ENCODE data around the gene ARNT2.

ARNT2 gene

DNA sequence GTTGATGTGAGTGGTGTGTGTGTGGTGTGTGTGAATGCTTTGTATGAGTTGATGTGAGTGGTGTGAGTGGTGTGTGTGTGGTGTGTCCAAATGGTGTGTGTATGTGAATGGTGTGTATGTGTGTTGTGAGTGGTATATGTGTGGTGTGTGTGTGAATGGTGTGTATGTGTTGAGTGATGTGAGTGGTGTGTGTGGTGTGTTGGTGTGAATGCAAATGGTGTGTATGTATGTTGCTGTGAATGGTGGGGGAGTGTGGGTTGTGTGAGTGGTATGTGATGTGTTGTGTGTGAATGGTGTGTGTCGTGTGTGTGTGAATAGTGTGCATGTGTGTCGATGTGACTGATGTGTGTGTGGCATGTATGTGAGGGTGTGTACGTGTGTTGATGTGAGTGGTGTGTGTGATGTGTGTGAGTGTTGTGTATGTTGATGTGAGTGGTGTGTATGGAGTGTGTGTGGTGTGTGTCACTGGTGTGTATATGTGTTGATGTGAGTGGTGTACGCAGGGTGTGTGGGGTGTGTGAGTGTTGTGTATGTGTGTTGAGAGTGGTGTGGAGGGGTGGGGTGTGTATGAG, 40.6 kb downstream of the ARNT2 start:
- no peak for DNase-seq

DNA sequence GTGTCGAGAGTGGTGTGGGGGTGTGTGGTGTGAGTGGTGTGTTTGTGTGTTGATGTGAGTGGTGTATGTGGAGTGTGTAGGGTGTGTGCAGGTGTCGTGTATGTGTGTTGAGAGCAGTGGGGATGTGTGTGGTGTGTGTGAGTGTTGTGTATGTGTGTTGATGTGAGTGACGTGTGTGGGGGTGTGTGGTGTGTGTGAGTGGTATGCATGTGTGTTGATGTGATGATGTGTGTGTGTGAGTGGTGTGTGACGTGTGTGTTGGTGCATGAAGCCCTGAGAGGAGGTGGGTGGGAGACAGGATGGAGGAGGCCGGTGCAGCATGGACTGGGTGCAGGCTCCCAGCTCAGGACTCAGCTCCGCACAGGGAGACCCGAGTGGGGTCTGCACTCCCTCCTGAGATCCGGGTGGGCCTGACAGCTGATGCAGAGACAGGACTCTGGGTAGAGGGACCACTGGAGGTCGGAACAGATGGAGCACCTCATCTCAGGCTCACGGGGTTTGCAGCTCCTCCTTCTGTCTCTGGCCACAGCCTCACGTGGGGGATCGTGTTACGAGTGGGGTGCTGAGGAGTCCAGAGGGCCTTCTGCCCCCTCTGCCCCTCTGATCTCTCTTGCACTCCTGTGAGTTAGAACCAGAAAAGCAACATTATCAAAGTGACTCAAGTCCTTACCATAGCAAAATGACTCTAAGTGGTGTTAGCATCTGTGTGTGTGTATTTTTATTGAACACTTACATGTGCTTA, 41.3 kb downstream of the ARNT2 start:
- DNase-seq, result no peak

DNA sequence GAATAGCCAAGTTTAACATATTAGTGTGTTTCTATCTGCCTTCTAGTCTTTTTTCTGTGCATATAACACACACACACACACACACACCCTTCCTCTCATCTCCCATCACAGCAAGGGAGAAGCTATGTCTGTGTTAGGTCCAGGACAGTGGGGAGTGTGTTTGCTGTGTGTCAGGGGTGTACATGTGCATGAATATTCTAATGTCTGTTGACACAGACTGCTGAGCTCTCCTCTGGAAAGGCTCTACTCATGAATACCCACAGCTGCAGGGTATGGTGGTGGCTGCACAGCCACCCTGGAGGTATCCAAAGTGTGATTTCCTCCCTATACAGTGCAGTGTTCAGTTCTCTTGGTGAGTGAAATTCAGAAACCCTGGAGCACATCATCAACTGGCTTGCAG, 42.9 kb downstream of the ARNT2 start:
- DNase-seq, result no peak

DNA sequence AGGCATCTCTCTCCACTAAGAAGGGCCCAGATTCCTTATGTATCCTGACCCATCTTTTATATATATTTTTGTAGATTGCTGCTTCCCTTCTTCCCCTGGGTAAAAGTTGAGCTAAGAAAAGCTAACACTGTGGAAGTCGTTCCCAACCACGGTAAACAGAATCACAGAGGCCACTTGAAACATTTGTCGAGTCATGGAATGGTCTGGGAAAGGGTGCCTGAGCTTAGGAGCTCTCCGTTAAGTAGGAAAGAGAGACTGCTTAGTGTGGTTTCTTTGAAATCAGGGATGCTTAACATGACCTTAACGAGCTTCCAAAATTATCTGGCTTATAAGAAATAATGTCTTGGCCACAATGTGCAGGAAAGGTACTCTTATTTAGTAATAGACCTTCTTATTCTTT, 45.6 kb downstream of the ARNT2 start:
- no peak for DNase-seq

DNA sequence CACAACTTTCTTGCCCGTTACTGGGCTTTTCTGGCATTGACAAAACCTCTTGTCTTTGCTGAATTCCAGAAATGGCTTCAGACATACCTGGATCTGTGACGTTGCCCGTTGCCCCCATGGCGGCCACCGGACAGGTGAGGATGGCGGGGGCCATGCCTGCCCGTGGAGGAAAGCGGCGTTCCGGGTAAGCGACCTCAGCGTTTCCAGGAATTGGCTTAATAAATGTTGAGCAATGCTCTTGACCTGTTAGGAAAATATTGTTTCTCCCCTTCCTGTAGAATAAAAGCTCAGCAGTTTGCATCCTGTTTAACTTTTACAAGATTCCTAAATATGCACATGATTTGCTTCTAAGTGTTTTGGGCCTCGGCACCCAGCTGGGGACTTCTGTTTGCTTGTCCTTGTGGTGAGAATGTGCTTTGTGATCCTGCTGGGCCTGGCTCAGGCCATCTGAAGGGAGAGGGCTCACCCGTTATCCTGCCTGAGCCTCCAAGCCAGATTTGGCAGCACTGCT, 46.7 kb downstream of the ARNT2 start:
- no peak for DNase-seq

DNA sequence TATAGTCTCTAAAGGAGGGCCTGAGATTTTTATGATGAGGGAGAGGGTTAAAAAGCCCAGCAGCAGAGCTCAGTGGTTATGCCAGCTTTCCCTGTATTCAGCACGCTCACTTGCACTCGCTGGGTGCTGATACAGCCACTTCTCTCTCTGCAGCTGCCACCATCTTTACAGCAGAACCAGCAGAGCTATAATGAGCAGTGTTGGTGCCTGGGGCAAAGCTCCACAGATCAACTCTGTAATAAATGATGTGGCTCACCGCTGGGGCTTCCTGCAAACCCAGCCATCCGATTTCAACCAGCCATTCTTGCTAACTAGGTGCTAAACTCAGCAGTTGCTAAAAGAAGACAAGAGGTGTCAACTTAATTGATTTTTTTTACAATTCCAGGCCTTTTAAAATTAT, 48.0 kb downstream of the ARNT2 start:
- DNase-seq, result no peak

DNA sequence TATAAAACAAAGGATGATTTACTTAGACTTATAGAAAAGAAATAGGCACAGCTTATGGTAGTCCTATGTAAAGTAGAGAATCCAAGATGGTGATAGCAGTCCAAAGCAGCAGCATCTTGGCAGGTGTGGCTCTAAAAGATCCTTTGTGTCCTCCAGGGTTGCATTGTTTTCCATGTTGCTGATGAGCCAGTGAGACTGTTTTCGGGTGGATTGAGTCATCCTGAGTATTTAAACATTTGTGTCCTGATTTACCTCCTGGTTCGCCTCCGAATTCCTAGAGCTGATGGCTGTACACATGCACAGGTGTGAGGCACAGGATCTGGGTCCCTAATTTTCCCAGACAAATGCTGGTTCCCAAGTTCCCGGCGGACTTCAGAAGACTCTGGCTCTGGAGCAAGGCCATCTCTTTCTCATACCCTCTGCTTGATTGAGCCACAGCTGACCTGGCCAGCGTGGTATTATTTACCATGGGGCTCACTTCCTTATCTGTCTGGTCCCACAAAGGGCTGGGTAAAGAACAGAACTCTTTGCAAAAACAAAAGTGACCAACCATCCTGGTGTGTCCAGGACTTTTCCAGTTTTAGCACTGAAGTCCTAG, 51.0 kb downstream of the ARNT2 start:
- no peak for DNase-seq

DNA sequence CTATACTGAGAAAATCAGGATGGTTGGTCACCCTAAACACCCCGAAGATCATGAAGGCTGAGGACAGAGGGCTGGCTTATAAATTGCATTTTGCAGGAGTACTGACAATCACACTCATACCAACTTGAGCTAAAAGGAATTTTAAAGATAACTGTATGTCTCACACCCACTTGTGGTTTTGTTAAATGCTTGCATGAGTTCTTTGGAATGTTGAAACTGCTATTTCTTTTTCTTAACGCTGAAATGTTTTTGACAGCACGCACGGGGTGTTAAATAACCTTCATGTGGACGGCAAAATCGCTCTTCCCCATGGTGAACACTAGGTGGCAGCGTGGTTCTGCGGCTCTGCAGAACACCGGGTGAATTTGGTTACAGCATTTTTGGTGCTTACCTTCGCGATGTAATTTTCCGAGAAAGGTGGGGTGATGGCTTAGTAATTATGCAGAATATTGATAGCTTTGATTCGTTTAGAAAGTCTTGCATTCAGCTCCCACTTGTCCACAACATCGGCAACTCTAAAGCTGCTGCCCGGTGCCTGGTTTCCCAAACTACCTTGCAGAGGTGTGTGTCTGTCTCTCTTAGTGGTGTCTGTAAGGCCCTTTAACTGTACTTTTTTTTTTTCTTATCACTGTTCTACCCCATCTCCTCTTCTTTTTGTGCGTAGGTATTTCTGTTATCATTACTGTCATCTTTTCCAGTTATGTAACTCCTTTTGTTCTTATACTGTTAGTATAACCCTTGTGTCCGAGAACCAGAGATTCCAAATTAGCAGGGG, 51.7 kb downstream of the ARNT2 start:
- no peak for DNase-seq

DNA sequence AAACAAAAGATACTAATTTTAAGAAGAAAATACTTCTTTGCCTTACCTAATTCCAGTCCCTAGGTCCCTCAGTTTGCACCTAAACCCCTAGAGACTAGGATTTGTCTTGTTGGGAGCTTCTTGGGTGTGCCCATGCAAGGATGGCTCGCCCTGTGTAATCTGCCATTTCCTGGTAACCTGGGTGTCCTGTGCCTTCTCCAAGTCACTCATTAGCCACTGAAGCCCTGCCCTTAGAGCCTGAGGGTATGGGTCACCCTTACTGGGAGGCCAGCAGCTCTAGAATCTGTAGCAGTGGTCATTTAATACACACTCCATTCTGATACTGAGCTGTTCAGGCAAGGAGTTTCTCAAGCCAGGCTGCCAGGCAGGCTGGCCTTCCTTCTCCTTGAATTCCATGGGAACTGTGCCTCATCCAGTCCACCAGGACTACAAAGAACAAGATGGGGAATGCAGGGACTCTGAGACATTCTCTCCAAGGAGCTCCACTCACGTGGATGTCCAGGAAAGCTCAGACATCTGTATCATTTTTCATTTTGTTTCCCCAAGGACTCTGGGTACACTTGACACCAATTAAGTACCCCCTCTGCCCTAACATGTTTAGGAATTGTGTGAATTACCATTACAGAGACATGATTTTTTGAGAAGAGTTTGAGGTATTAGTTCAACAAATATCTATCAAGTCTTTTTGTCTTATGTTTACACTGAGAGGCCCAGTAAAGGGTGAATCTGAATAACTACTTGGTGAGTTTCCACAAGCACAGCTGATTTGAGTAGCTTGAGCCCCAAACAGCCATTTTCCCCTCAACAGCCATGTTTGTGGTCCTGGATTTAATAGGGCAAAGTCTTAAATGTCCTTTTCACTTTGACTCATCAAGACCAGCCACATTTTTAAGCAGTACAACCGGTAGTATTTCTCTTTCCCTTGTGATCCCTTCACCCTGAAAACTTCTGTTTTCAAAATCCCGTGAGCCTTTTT, 52.6 kb downstream of the ARNT2 start:
- DNase-seq, result no peak

DNA sequence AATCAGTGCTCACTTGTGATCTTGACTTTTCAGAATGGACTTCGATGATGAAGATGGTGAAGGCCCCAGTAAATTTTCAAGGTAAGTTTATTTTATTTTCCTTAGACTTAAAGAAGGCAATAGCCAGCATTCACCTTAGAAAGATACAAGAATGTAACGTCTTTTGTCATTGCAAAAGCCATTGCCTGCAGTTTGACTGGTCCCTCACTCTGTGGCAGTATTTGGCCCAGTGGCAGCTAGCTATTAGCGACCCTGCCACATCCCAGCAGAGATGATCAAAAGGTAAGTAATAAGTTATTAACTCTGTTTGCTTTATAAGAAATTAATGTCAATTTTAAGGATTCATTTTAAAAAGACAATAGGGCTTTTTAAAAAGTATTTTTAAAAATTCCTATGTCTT, 53.7 kb downstream of the ARNT2 start:
- no peak for DNase-seq

DNA sequence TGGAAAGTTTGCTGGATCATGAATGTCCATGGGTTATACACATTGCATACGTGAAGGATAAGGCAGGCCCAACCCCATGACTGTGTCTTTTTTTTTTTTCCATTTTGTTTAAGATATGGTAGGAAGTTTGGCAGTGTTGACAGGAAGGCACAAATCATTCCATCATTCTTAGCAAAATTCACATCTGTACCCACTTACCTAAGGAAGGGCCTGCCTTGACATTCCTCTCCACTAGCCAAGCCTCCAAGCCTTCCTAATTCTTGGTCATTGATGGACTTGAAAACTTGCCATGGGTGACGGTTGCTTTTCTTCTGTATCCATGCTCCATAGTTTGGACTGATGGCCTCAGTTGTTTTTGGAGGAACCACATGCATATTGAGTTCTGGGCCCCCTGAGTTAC, 54.4 kb downstream of the ARNT2 start:
- no peak for DNase-seq

DNA sequence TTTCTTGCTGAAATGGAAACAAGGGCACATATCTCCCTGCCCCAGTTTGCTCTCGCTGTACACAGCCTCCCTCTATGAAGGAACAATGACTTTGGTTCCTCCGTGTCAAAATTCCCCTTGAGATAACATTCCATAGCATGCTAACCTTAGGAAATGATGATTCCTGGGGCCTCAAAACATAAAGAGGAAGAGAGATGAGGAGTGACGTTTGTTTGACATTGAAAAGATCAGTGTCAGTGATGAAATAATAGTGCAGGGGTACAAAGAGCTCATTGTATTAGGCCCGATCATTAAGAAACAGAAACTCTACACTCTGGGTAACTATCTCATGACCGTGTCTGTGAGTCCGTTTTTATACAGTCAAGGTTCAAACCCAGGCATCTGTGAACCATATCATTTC, 55.2 kb downstream of the ARNT2 start:
- DNase-seq, result no peak

DNA sequence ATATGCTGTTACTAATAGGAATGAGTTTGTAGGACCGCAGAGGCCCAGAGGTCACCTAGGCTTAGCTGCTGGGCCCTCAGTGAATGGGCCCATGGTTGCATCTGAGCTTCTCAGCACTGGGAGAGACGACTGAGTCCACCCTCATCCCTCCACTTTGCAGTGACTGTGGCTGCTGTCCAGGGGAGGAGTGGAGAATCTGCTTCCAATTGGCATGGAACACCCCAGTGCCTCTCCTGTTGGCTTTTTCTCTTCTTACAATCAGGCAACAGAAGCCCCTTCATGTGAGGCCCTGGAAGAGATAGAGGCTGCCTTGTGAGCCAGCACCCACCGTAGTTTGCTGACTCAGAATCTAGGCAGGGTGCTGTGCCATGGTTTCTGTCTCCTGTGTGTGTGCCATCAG, 55.6 kb downstream of the ARNT2 start:
- no peak for DNase-seq

DNA sequence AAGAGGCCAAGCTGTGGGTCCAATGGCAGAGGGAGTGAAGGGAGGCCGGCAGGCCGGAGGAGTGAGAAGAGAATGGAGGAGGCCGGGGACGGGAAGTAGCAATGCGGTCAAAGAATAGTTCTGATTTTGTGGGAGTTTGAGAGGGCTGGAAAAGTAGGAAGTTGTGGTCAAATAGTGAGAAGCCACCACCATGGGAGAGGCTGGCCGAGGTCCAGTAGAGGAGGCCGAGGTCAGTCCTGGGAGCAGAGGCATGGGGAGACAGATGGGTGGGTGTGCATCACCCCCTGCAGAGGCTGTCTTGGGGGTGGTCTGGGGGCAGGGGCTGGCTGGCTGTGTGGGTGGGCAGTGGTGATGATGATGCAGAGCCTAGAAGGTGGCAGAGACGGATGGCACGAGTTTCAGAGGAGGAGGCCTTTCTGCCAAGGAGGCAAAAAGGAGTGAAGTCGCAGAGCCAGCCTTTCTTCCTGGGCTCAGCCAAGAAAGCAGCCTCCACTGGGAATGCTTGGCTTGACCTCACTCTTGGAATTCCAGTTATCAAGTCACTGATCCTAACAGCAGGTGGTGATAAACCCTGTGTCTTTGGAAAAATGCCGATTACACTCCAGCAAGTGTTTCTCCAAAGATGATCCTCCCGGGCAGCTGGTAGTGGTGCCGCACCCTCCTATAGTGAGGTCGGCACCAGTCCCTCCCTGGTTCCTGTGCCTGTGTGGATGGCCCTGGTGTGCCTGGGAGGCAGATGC, 57.3 kb downstream of the ARNT2 start:
- DNase-seq, result no peak

DNA sequence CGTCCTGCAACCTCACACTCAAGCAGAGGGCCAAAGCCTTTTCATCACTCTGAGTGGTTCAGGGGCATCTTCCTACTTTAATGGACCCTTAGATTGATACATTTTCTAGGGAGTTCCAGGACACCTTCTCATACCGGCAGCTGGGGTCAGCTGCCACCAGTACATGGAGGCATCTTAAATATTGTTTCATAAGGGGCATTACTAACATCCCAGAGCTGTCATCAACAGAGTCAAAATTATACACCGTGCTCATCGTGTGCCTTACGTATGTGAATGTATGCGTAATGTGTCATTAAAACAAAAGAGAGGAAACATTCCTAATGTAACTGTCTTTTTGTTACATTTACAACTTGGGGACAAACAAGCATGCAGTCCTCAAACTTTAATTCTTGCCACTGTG, 57.9 kb downstream of the ARNT2 start:
- DNase-seq, result no peak

DNA sequence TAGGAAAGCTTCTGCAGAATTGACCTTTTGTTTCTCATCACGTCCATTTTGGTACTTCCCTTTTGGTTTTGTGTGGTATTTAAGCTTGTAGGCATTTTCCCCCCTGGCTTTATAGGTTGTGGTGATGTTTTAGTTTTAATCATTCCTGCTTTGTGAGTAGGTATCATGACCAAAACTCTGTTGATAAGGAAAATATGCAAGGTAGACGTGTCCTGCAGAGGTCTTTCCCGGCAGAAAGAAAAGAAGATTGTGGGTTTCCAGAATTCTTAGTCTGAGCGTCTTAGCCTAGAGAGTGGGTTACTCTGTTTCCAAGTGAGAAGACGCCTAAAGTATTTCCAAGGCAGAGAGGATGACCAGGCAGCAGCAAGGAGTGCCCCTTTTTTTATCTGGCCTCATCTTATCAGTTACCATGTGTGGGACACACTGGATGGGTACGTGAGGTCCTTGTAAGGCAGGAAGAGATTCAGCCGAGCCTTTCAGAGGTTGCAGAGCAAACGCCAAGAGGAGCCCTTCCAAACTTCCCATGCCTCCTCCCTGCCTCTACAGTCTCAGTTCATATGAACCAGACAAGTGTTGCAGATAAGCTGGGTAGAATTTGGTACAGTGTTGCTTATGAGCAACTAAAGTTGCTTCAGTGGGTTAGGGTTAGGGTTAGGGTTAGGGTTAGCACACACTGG, 58.8 kb downstream of the ARNT2 start:
- no peak for DNase-seq

DNA sequence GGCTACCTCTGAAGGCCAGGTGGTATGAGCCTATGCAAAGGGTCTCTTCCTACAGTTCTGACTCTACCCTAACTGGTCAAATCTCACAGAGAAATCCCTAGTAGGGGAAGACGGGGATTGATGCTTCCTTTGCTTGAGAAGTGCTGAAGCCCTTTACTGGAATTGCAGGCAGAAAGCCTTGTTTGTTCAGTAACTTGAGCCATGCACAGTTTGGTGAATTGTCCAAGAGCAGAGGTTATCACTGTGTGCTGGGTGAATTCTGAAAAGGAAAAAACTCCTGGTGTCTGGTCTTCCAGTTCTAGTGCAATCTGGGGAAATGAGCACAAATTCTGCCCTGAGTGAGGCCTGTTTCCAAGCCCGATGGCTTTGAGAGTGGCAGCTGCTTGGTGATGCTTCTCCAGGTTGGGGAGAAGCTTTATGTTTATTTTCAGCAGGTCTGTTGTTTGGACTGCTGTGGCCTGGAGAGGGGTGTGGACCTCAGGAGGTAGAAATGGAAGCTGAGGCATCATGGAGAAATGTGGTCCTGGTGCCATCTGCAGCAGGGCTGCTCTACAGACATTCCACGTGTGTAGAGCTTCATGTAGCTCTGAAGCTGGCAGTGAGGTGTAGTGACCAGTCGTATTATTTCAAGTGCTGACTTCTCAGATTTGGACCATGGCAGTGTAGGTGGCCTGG, 60.9 kb downstream of the ARNT2 start:
- no peak for DNase-seq

DNA sequence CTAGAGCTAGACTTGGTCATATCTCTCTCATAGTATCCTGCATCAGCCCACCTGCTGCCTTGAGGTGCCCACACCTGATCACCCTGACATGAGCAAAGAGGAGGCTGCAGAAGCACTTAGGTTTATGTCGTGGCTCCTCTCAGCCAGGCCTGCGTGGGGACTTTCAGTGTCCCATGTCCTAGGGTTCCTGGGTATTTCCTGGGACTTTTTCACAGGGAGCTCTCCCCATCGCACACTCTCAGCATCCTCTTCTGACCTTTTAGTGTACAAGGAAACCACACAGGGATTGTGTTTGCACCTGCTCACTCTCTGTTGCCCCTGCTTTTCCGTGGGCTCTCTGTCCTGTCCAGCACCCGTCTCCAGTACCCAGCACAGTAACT, 61.4 kb downstream of the ARNT2 start:
- DNase-seq, result no peak

DNA sequence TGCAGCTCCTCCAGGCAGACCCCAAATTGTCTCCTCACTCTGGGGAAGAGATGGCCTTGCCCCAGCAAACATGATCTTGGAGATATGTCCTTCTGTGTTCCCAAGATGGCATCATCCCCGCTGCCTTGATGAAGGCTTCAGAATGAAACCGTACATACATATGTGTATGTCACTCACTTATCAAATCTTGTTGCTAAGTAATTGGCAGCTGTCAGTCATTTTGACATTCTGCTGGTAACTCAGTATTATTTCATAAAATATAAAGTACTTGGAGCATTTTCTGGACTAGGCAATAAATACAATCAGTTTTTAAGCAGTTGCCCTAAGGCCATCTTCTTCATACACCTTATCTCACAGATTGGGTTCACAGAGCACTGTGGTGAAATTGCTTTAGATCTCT, 62.4 kb downstream of the ARNT2 start:
- DNase-seq, result no peak

DNA sequence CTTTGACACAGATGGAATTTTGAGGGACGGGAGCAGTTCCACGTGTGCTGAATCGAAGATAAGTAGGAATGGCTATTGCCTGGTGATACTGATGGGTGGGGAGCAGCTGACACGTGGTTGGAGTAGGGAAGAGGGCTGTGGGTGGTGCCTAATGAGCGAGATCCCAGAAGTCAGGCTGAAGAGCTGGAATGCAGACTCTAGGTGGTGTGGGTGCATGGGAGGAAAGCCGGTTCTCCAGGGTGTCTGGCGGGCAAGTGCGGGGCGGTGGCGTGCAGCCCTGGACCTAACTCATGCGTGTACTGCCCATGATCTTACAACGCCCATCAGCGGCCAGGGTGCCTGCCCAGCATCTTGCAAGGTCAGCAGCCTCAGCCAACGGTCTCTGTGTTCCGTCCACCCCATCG, 63.1 kb downstream of the ARNT2 start:
- no peak for DNase-seq

DNA sequence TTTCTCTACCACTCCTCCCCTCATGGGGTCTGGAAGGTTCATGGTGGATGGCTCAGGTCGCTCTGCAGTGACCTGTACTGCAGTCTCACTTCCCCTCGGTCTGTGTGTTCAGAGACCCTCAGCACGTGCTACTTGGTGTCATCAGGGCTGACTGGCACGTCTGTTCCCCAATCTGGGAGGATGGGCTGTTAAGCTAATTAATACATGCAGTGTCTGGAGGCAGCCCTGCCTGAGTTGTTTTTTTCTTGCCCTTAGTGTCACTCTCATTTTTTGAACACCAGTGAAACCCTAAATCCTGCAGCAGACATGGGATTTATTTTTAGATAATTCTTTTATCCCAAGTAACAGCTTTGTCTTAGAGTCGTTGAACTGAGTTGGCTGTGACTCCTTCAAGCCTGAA, 64.6 kb downstream of the ARNT2 start:
- no peak for DNase-seq
